HG03342 (cell line): ENCODE data around the gene RPL10A.

Experiments
- ATAC-seq: cut with Tn5 transposase; IDR thresholded peaks from one replicate; pipeline ENCODE4 v1.9.1; 2021; ENCODE audit warnings: mild to moderate bottlenecking, moderate library complexity; ENCODE audit not compliant: unreplicated experiment

RPL10A gene

GRCh38 chr6:35474942-35475570 lies 6.9 kb downstream of the RPL10A start:
- ATAC-seq, result no peak

GRCh38 chr6:35475573-35475972 lies 7.4 kb downstream of the RPL10A start:
- ATAC-seq, result no peak

GRCh38 chr6:35476004-35476403 lies 7.8 kb downstream of the RPL10A start:
- ATAC-seq, result no peak

GRCh38 chr6:35477028-35477427 lies 8.8 kb downstream of the RPL10A start:
- no peak for ATAC-seq

DNA sequence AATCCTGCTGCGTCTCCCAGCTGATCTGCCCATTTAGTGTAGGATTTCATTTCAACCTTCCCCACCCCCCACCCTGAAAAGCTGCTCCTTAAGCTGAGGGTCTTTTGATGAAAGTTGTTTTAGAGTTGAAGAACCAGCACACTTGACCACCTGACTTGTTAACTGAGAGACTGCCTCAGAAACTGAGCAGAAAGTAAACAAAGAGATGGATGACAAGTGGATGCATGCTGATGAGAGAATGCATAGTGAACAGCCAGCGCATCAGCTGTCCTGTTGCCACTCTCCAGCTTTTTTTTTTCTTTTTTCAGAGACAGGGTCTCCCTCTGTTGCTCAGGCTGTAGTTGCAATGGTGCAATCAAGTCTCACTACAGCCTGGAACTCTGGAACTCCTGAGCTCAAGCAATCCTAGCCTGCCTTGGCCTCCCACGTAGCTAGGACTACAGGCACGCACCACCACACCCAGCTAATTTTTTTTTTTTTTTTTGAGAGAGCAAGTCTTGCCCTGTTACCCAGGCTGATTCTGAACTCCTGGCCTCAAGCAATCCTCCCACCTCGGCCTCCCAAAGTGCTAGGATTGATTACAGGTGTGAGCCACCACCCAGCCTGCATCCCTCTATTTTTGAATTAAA lies 9.5 kb downstream of the RPL10A start:
- no peak for ATAC-seq

- ATAC-seq, result no peak
Measured at GRCh38 chr6:35478259-35478658, 10.1 kb downstream of the RPL10A start.

DNA sequence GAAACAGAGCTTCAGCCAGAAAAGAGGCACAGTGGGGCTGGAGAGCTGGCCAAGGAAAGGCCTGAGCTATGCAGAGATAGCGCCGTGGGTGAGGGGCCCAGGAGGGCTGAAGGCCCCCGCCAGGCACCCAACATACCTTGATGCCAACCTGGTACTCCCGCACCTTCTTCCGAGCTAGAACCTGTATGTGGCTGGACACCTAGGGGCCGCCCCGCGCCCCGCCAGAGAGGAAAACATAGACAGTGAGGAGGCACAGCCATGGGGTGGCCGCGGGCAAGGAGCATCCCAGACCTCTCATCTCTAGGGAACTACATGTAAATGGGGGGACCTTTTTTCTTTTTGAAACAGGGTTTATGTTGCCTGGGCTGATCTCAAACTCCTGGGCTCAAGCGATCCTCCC lies 12.0 kb downstream of the RPL10A start:
- ATAC-seq, result no peak

DNA sequence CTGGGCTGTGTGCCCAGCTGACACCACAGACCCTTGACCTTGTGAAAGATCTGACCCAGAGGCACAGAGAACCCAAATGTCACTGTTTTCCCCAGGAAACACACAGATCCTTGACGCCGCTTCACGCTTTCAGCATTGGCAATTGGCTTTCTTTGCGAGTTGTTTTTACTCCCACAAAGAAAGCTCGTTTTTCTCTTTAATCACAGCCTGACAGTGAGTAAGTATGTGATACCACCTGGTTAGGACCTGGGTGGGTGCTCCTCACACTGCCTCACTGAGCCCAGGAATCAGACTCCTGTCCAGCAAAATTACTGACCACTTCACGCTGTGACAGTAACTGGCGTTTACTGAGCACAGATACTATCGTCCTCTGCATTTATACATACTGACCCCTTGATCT lies 13.0 kb downstream of the RPL10A start:
- no peak for ATAC-seq

DNA sequence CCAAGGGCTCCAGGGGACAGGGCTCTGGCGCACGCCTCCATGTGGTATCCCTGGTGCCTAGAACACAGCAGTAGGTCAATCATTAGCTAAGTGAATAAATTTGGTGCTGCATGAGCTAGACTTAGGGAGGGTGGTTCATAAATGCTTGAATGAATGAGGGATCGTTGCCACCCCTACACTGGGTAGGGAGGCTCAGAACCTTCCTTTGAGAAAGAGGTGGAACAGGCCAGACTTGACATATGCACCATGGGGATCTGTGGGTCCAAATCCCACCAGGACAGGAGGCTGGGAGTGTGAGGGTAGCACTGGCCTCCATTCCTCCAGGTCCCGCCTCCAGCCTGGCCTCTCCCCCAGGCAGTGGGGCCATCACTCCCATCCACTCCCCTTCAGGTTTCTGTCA lies 14.9 kb downstream of the RPL10A start:
- ATAC-seq, result no peak

DNA sequence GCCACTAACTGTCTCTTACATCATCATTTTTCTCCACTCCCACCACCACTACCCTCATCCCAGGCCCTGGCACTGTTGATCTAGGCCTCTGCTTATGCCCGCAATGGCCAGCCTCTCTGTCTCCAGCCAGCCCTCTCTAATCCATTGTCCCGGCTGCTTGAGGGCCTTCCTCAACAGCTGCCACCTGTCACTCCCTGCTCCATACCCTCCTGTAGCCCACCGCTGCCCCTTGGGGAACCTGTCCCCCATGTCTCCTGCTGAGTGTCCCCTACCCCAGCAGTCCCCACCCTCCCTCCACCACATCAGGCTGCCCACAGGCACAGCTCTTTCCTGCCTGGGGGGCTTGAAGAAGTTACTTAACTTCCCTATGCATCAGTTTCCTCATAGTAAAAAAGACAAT lies 15.3 kb downstream of the RPL10A start:
- no peak for ATAC-seq

DNA sequence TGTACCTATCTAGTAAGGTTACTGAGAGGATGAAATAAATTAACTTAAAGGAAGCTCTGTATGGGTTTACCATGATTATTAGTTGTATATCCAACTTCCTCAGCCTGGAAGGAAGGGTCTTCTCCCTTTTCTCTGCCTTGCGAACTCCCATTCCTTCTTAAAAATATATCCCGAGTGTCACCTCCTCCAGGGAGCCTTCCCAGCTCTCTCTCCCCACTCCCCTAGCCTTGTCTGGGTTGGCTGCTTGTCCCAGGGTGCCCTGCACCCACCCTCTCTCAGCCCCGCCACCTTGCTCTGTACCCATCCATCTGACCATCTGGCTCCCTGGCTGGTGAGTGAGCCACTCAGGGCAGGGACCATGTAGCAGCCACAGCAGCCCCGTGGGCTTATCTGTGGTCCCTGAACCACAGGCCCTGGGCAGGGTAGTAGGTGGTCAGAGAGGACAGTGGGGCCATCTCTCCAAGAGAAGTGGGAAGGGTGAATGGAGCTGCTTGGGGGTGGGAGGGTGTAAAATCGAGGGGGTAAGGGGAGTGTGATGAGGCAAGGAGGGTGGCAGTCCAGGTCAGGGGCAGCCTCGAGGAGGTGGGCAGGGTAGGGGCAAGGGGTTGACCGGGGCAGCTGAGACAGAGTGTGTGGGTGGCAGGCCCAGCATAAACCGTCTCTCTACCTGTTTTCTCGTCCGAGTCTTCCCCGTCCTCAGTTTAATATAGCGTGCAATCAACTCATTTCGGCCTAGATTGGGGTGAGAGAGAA lies 15.9 kb downstream of the RPL10A start:
- ATAC-seq, result no peak

DNA sequence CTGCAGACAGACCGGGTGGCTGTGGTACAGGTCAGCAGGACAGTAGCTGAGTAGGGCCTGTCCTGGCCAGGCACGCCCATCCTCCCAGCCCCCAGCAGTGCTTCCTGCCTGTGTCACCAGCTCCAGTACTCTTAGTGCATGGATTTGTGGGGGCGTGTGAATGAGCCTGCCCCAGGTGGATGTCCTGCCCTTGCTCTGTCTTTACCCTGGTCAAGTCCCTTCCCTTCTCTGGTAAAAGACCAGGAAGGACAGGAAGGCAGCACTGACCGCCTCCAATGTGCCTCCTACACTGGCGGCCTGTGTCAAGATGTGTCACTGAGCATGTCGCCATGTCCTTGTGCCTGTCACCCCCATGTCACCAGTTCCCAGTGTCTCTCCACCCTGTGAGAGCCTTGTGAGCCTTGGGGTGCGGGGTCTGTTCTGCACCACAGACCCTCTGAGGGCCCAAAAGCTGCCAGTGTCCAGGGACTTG lies 16.8 kb downstream of the RPL10A start:
- no peak for ATAC-seq

DNA sequence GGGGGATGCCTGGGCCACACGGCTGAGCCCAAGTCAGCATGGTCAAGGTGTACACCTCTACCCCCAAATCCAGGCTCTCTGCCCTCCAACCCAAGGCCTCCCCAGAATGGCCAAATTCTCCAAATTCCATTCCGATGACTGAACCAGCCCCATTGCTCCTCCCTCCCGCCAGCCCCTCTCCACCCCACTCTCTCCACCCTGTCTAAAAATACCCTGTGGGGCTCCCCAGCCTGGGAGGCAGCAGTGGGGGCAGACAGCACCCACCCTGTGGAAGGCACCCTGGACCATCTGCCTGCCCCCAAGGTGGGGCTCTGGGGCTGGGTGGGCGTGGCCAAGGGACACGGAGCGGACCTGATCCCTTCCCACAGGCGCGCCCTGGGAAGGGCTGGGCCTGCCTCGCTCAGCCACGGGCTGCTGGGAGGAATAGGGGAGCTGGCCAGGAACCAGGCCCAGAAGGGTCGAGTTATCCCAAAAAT lies 17.2 kb downstream of the RPL10A start:
- ATAC-seq, result no peak

DNA sequence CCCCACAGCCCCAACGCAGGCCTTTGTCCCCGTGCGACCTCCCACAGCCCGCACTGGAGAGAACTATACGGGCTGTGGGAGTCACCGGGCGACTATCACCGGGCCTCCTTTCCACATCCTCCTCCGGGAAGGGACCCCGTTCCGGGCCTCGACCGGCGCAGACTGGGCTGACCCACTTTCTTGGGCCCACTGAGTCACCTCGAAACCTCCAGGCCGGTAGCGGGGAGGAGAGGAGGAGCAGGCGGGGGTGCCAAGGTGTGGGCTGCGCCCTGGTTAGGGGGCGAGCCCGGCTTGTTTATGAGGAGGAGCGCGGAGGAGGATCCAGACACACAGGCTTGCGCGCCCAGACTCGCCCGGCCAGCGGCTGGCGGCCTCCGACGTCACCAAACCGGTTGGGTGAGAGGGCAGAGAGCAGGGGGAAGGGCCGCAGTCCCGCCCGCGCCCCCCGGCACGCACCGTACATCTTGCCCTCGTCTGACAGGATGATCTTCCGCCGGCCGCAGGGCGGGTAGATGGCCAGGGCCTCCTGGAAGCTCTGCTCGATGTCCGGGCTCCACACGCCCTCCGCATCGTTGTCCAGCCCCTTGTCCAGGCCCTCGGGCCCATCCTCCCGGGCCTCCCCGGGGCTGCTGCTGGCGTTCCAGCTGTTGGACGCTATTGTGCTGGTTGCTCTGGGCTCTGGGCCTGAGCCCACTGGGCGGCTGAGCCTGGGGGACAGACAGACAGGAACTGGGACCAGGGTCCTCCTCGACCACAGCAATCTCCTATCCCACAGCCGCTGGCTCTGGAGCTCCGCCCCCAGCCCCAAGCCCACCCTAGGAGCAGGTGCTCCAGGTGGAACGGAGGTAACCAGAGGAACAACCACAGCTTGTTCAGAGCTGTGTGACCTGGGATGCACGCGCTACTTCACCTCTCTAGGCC lies 18.1 kb downstream of the RPL10A start:
- ATAC-seq, result no peak

GRCh38 chr6:35487658-35488516 lies 19.7 kb downstream of the RPL10A start:
- no peak for ATAC-seq

DNA sequence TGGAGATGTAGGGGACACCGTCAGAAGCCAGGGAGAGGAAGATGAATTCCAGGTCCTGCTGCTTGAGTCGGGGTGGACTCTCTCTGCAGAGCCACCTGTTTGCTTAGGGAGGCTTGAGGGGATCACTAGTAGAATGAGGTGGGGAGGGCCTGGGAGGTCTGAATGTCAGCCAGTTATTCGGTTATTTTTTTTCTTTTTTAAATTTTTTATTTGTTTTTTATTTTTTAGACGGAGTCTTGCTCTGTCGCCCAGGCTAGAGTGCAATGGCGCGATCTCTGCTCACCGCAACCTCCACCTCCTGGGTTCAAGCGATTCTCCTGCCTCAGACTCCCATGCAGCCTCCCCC lies 20.3 kb downstream of the RPL10A start:
- no peak for ATAC-seq

- no peak for ATAC-seq
Measured at GRCh38 chr6:35489066-35489465, 20.9 kb downstream of the RPL10A start.

DNA sequence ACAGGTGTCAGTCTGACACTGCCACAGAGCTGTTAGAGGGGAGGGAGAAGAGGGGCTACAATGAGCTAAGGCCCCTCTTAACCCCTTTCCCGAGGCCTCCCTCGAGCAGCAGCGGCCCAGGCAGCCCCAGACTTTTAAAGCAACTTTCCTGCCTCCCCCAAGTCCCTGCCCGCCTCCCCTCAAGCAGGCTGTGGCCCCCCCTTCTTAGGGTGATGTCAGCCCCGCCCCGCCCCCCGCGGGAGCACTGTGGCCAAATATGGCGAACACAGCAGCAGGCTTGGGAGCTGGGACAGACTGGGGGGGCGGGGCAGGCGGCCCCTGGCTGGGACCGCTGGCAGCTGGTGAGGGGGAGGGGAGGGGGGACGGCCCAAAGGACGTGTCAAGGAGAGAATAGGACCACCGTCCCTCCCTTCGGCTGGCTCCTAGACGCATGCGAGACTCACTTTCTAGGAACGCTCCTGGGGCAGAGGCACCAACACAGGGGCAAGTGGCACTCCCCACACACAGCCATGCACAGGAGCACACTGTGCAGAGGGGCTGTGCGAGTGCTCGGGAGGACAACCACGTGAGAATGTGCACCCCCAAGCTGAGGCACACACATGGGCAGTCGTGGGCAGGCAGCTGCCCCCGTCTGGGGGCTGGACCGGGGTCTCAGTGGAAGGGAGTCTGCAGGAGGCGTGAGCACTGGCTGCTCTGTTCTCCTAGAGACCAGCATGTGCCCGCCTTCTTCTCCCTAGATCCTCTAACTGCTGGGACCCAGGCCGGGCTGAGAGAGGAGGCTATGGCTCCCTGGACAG lies 22.0 kb downstream of the RPL10A start:
- ATAC-seq, result no peak

DNA sequence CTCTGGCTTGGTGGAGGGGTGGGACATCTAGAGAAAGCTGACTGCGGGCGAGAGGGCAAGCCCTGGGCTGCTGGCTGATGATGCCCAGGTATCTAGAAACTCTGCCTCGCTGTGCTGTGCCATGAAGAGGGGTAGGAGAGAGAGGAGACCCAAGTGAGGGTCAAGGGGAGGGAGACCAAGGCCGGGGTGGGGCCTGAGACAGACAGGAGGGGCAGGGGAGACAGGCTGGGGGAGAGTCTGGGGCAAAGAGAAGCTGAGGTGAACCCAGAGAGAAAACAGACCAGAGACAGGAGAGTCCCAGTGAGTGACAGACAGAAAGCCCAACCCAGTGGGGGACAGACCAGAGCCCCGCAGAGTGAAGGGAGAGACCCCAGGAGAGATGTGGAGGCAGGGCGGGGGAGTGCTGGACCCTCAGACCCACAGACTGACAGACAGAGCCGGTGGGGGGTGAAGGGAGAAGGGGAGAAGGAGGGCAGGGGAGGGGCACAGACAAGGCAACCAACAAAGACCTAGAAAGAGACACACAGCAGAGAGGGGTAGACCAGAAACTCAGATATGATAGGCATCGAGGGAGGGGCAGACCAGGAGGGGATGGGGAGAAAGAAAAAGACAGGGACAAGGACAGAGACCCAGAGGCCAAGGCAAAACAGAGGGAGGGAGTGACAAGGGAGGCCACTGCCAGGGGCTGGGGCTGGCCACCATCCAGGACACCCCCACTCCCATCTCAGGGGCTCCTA lies 22.8 kb downstream of the RPL10A start:
- ATAC-seq, result no peak
